K562 (cell line): ENCODE results near the gene BSN. TPM values are rescaled to one million over a fixed set of nuclear protein-coding genes. Genes with fewer than 3 reads are reported as not detected.

Source experiments
- ARNT ChIP-seq, 2 experiments: fragments of 450-650 bp; IDR thresholded peaks; 2 replicates each; pipeline ENCODE4 v1.6.1; 2016; ENCODE audit warnings: mild to moderate bottlenecking in 1 of 2
- MED1 ChIP-seq: sonication (generic); formaldehyde crosslinking; IDR thresholded peaks from 2 replicates; pipeline ENCODE4 v1.8.1; 2023; ENCODE audit warnings: missing genetic modification reagents, borderline replicate concordance
- MEF2A ChIP-seq: IDR thresholded peaks from 2 replicates; pipeline ENCODE4 v1.6.1; 2011; ENCODE audit warnings: low read depth, mild to moderate bottlenecking, low read length, moderate library complexity; ENCODE audit not compliant: control insufficient read depth
- NFE2 ChIP-seq: IDR thresholded peaks from 2 replicates; pipeline ENCODE4 v1.6.1; 2014; ENCODE audit warnings: antibody characterized with exemption, low read depth
- RB1 ChIP-seq: fragments of 450-650 bp; IDR thresholded peaks from 2 replicates; pipeline ENCODE4 v1.6.1; 2017; ENCODE audit warnings: low read depth, mild to moderate bottlenecking
- polyA plus RNA-seq, 8 experiments: library from polyadenylated mRNA; depleted of rRNA in 4 of 8; stranded (reverse) in 5 of 8; unstranded in 3 of 8; fragments of >200 nt; fragmentation: Nextera tagmentation in 2 of 8; fragmentation: Illumina TruSeq in 1 of 8; extraction: Ambion mirVana in 2 of 8; extraction: Trizol in 1 of 8; gene quantifications; 2 replicates each; pipeline versions ENCODE4 v1.2.1 to v1.2.3, GENCODE V29; 2011 to 2014; ENCODE audit warnings: inconsistent platforms in 1 of 8, missing spikeins in 1 of 8
- total RNA-seq, 7 experiments: library from RNA; depleted of rRNA in 6 of 7; stranded (reverse); fragments of >200 nt in 6 of 7; fragmentation: Illumina TruSeq in 2 of 7; extraction: Trizol in 2 of 7; gene quantifications; 2 replicates each; pipeline versions ENCODE4 v1.2.1 to v1.2.3, GENCODE V29; 2011 to 2021; ENCODE audit warnings: low replicate concordance in 1 of 7
- TF ChIP-seq, protein P1 (sequence below): sonication (generic); formaldehyde crosslinking; IDR thresholded peaks from 2 replicates; pipeline ENCODE4 v1.8.1; 2023; ENCODE audit warnings: missing genetic modification reagents, mild to moderate bottlenecking, borderline replicate concordance
- TF ChIP-seq, protein P2 (sequence below): fragments of 250-450 bp; sonication (Bioruptor Pico); IDR thresholded peaks from 2 replicates; pipeline ENCODE4 v1.8.0; 2022; ENCODE audit warnings: moderate library complexity, mild to moderate bottlenecking, inconsistent platforms
- TF ChIP-seq, protein P3 (sequence below): sonication (generic); formaldehyde crosslinking; IDR thresholded peaks from 2 replicates; pipeline ENCODE4 v1.8.1; 2023; ENCODE audit warnings: mild to moderate bottlenecking, missing genetic modification reagents, moderate library complexity

Gene BSN
- total and polyA plus RNA-seq, 9 of the 15 experiments (the other 6 are each of a cell fraction or from before 2014, with no cell fraction given), result 0.03 to 1.5 (median 0.29) TPM

DNA sequence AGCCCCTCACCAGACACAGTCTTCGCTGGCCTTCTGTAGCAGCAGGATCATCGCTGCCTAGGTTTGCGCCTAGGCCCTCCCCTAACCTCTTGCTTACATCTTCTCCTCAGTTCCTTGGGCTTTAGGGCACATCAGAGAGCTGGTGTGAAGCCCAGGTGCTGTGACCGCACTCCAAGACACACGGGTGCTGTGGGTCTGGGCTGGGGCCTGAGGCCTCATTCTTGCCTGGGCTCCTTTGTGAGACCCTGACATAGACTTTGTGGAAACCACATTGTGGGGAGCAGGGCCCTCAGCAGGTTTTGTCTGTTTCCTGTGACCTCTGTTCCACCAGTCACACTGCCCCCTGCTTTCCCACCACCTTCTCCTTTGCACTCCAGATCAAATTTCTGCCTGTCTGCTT is 157.2 kb downstream of the BSN start (continued):
- TF ChIP-seq, protein P1, sequence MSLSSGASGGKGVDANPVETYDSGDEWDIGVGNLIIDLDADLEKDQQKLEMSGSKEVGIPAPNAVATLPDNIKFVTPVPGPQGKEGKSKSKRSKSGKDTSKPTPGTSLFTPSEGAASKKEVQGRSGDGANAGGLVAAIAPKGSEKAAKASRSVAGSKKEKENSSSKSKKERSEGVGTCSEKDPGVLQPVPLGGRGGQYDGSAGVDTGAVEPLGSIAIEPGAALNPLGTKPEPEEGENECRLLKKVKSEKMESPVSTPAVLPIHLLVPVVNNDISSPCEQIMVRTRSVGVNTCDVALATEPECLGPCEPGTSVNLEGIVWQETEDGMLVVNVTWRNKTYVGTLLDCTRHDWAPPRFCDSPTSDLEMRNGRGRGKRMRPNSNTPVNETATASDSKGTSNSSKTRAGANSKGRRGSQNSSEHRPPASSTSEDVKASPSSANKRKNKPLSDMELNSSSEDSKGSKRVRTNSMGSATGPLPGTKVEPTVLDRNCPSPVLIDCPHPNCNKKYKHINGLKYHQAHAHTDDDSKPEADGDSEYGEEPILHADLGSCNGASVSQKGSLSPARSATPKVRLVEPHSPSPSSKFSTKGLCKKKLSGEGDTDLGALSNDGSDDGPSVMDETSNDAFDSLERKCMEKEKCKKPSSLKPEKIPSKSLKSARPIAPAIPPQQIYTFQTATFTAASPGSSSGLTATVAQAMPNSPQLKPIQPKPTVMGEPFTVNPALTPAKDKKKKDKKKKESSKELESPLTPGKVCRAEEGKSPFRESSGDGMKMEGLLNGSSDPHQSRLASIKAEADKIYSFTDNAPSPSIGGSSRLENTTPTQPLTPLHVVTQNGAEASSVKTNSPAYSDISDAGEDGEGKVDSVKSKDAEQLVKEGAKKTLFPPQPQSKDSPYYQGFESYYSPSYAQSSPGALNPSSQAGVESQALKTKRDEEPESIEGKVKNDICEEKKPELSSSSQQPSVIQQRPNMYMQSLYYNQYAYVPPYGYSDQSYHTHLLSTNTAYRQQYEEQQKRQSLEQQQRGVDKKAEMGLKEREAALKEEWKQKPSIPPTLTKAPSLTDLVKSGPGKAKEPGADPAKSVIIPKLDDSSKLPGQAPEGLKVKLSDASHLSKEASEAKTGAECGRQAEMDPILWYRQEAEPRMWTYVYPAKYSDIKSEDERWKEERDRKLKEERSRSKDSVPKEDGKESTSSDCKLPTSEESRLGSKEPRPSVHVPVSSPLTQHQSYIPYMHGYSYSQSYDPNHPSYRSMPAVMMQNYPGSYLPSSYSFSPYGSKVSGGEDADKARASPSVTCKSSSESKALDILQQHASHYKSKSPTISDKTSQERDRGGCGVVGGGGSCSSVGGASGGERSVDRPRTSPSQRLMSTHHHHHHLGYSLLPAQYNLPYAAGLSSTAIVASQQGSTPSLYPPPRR (CRISPR knock-in tag), result no peak
- TF ChIP-seq, protein P2, sequence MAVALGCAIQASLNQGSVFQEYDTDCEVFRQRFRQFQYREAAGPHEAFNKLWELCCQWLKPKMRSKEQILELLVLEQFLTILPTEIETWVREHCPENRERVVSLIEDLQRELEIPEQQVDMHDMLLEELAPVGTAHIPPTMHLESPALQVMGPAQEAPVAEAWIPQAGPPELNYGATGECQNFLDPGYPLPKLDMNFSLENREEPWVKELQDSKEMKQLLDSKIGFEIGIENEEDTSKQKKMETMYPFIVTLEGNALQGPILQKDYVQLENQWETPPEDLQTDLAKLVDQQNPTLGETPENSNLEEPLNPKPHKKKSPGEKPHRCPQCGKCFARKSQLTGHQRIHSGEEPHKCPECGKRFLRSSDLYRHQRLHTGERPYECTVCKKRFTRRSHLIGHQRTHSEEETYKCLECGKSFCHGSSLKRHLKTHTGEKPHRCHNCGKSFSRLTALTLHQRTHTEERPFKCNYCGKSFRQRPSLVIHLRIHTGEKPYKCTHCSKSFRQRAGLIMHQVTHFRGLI (CRISPR knock-in tag), result no peak
- TF ChIP-seq NFE2 (no peak), RB1 (no peak), MED1 (CRISPR knock-in tag) (no peak), ARNT (IDR thresholded peaks at IDR 0.05) (no peak), MEF2A (no peak)
- TF ChIP-seq, protein P3, sequence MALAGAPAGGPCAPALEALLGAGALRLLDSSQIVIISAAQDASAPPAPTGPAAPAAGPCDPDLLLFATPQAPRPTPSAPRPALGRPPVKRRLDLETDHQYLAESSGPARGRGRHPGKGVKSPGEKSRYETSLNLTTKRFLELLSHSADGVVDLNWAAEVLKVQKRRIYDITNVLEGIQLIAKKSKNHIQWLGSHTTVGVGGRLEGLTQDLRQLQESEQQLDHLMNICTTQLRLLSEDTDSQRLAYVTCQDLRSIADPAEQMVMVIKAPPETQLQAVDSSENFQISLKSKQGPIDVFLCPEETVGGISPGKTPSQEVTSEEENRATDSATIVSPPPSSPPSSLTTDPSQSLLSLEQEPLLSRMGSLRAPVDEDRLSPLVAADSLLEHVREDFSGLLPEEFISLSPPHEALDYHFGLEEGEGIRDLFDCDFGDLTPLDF (CRISPR knock-in tag), result no peak
